ENCODE results near the gene EDRF1. TPM values are rescaled to one million over a fixed set of nuclear protein-coding genes. Genes with fewer than 3 reads are reported as not detected.

EDRF1 gene
- total RNA-seq, 1 donor from 2014 or later, result 23.2 TPM

GRCh38 chr10:125788156-125789034 lies 68.9 kb downstream of the EDRF1 start:
- TF ChIP-seq CTCF (IDR thresholded peaks at IDR 0.05), result no peak
- peaks cover 22% of the 10 kb centered on the region for H3K36me3 Mint-ChIP-seq (ENCODE audit: unreplicated experiment)
- H3K27ac Mint-ChIP-seq (ENCODE audit: unreplicated experiment), result no peak overlapping the region
- no peaks in the 10 kb centered on the region for H3K27me3 Mint-ChIP-seq (ENCODE audit: unreplicated experiment)
- H3K4me1 Mint-ChIP-seq (ENCODE audit: unreplicated experiment), result no peaks in the 10 kb centered on the region
- no peaks in the 10 kb centered on the region for H3K9me3 Mint-ChIP-seq (ENCODE audit: unreplicated experiment)
- H3K4me3 Mint-ChIP-seq (ENCODE audit: unreplicated experiment), result no peak overlapping the region
- DNase-seq (ENCODE audit: extremely low spot score, unreplicated experiment), result no peak

GRCh38 chr10:125792342-125793300 lies 73.1 kb downstream of the EDRF1 start:
- TF ChIP-seq CTCF (IDR thresholded peaks at IDR 0.05), result no peak
- no peaks in the 10 kb centered on the region for H3K9me3 Mint-ChIP-seq (ENCODE audit: unreplicated experiment)
- peaks cover 32% of the 10 kb centered on the region for H3K36me3 Mint-ChIP-seq (ENCODE audit: unreplicated experiment)
- no peak overlapping the region for H3K4me3 Mint-ChIP-seq (ENCODE audit: unreplicated experiment)
- H3K27ac Mint-ChIP-seq (ENCODE audit: unreplicated experiment), result no peak overlapping the region
- H3K4me1 Mint-ChIP-seq (ENCODE audit: unreplicated experiment), result no peaks in the 10 kb centered on the region
- no peaks in the 10 kb centered on the region for H3K27me3 Mint-ChIP-seq (ENCODE audit: unreplicated experiment)
- DNase-seq (ENCODE audit: extremely low spot score, unreplicated experiment), result no peak

GRCh38 chr10:125795128-125795527 lies 75.6 kb downstream of the EDRF1 start:
- no peaks in the 10 kb centered on the region for H3K9me3 Mint-ChIP-seq (ENCODE audit: unreplicated experiment)
- H3K4me1 Mint-ChIP-seq (ENCODE audit: unreplicated experiment), result no peaks in the 10 kb centered on the region
- no peaks in the 10 kb centered on the region for H3K27me3 Mint-ChIP-seq (ENCODE audit: unreplicated experiment)
- H3K4me3 Mint-ChIP-seq (ENCODE audit: unreplicated experiment), result no peak overlapping the region
- no peak overlapping the region for H3K27ac Mint-ChIP-seq (ENCODE audit: unreplicated experiment)
- H3K36me3 Mint-ChIP-seq (ENCODE audit: unreplicated experiment), result peaks cover 27% of the 10 kb centered on the region
- TF ChIP-seq CTCF (IDR thresholded peaks at IDR 0.05), result no peak
- DNase-seq (ENCODE audit: extremely low spot score, unreplicated experiment), result no peak

GRCh38 chr10:125795637-125796190 lies 76.2 kb downstream of the EDRF1 start:
- Mint-ChIP-seq H3K4me3 (ENCODE audit: unreplicated experiment) (no peak overlapping the region), H3K36me3 (ENCODE audit: unreplicated experiment) (peaks cover 25% of the 10 kb centered on the region), H3K4me1 (ENCODE audit: unreplicated experiment) (no peaks in the 10 kb centered on the region), H3K27me3 (ENCODE audit: unreplicated experiment) (no peaks in the 10 kb centered on the region), H3K27ac (ENCODE audit: unreplicated experiment) (no peak overlapping the region), H3K9me3 (ENCODE audit: unreplicated experiment) (no peaks in the 10 kb centered on the region)
- no peak for DNase-seq (ENCODE audit: extremely low spot score, unreplicated experiment)
- TF ChIP-seq CTCF (IDR thresholded peaks at IDR 0.05), result no peak
